GM12875 (cell line): ENCODE data around the gene FEM1A.

Experiments used
- H3K4me3 ChIP-seq: one replicate; pipeline ENCODE4 v1.5.1; 2011; ENCODE audit warnings: low read depth, low read length, control low read depth
- CTCF ChIP-seq: IDR thresholded peaks from 2 replicates; pipeline ENCODE4 v1.5.1; 2011; ENCODE audit warnings: low read depth, mild to moderate bottlenecking, control low read depth, inconsistent platforms, low read length, moderate library complexity, borderline replicate concordance; ENCODE audit not compliant: insufficient read depth

Gene FEM1A

DNA sequence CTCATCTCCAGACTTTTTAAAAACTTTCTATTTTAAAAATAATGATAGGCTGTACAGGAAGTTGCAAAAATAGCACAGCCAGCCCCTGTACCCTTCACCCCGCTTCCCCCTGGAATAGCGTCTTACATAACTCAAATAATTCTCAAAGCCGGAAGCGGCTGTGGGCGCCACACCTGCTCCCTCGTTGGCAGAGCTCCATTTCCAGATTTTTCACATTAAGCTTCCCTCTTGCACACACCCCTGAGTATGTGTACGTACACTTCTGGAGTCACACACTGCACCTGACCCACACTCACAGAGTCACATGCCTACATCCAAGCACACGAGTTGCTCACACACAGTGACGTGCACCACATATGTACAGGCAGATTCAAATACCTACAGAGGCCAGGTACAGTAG lies 42.9 kb upstream of the FEM1A start:
- H3K4me3 ChIP-seq, result no peak overlapping the region
- no peak for TF ChIP-seq CTCF

DNA sequence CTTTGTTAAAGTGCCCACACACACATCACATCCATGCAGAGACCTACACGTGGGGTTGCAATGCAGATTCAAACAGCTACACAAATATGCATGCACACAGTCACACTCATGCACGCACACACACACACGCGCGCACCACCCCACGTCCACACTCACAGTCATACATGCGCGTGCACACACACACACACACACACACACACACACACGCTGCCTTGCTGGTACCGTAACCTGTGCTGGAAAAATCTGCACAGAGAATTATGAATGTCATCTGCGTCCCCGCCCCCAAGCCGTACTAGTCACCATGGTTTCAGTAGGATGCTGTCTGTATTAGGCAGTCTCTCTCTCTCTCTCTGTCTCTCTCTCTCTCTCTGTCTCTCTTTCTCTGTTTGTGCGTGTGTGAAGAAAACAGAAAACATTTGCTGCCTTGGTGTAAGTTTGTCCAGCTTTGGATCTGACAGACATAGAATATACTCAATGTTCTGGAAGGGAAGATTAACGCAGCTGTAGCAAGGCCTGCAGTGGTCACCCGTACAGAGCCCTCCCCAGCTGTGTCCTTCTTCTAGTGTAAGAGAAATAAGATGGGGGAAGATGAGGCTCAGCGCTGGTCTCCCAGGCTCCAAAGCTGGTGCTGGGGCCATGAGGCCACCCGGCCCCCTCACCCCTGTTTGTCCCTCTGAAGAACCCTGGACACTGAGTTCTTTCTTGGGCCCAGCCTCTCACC lies 41.5 kb upstream of the FEM1A start:
- TF ChIP-seq CTCF, result no peak
- H3K4me3 ChIP-seq, result no peak overlapping the region

DNA sequence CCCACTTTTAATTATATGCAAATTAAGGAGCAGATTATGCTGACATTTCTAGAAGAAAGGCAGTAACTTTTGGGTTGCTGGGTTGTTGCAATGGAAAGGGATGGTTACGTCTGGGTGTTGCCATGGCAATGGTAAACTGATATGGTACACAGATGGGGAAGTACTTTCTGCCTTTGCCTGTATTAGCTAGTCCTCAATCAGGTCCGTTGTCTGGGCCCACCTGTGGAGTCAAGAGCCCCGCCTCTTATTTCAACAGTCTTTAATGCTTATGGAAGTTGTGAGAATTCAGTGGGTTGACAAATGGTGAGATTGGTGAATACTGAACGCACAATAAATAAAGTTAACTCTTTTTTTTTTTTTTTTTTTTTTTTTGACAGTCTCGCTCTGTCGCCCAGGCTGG lies 37.3 kb upstream of the FEM1A start:
- no peak overlapping the region for H3K4me3 ChIP-seq
- no peak for TF ChIP-seq CTCF

- TF ChIP-seq CTCF, result no peak
- no peak overlapping the region for H3K4me3 ChIP-seq
These were observed 36.1 kb upstream of the FEM1A start for GRCh38 chr19:4755459-4755858.

- no peak for TF ChIP-seq CTCF
- no peak overlapping the region for H3K4me3 ChIP-seq
These were observed 33.5 kb upstream of the FEM1A start for GRCh38 chr19:4758082-4758481.

DNA sequence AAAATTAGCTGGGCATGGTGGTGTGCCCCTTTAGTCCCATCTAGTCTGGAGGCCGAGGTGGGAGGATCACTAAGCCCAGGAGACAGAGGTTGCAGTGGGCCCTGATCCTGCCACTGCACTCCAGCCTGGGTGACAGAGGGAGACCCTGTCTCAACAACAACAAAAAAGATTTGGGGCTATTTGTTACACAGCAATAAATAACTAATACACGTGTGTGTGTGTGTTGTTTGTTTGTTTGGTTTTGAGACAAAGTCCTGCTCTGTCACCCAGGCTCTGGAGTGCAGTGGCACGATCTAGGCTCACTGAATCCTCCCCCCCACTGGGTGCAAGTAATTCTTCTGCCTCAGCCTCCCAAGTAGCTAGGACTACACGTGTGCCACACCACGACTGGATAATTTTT lies 32.9 kb upstream of the FEM1A start:
- H3K4me3 ChIP-seq, result no peak overlapping the region
- no peak for TF ChIP-seq CTCF

GRCh38 chr19:4759388-4760284 lies 31.9 kb upstream of the FEM1A start:
- TF ChIP-seq CTCF, result no peak
- no peak overlapping the region for H3K4me3 ChIP-seq
